ENCODE measurements around the gene ZNF839.
"Not testable (repeated sequence)": the region's sequence is repeated elsewhere in the genome, so short reads cannot be mapped to it uniquely, and the experiment has no call there.

ZNF839 gene
- total RNA-seq, result 20.6 to 24.8 reads per million in 2 donors

GRCh38 chr14:102319351-102320032 is at the start of gene ZNF839:
ZNF839 (plus strand) TSS chr14:102319746; CDS start chr14:102319766, 20 bp downstream.
- DNase-seq, result peak; percentile 83 to 94 (median 90)

GRCh38 chr14:102272392-102272791 is 47.2 kb upstream of the ZNF839 start:
- DNase-seq, result no peak

GRCh38 chr14:102275866-102276265 is 43.7 kb upstream of the ZNF839 start:
- DNase-seq, result no peak

- no peak for DNase-seq
Measured at GRCh38 chr14:102277874-102278630, 41.5 kb upstream of the ZNF839 start.

- no peak for DNase-seq
Measured at GRCh38 chr14:102278631-102278935, 41.0 kb upstream of the ZNF839 start.

- no peak for DNase-seq
Measured at GRCh38 chr14:102279282-102279681, 40.3 kb upstream of the ZNF839 start.

GRCh38 chr14:102279688-102280348 is 39.7 kb upstream of the ZNF839 start:
- DNase-seq, result no peak

GRCh38 chr14:102280376-102280962 is 39.1 kb upstream of the ZNF839 start:
- no peak for DNase-seq

GRCh38 chr14:102282751-102283465 is 36.6 kb upstream of the ZNF839 start:
- no peak for DNase-seq

GRCh38 chr14:102283631-102284129 is 35.9 kb upstream of the ZNF839 start:
- no peak for DNase-seq

- DNase-seq, result no peak
Measured at GRCh38 chr14:102285106-102285505, 34.4 kb upstream of the ZNF839 start.

- DNase-seq, result no peak
Measured at GRCh38 chr14:102288139-102288538, 31.4 kb upstream of the ZNF839 start.

GRCh38 chr14:102292441-102292840 is 27.1 kb upstream of the ZNF839 start:
- DNase-seq, result no peak

- DNase-seq, result no peak
Measured at GRCh38 chr14:102293781-102294180, 25.8 kb upstream of the ZNF839 start.

GRCh38 chr14:102295270-102295669 is 24.3 kb upstream of the ZNF839 start:
- no peak for DNase-seq

- no peak for DNase-seq
Measured at GRCh38 chr14:102297436-102298170, 21.9 kb upstream of the ZNF839 start.

GRCh38 chr14:102298303-102299070 is 21.1 kb upstream of the ZNF839 start:
- not testable (repeated sequence) for DNase-seq

- DNase-seq, result no peak
Measured at GRCh38 chr14:102303664-102304063, 15.9 kb upstream of the ZNF839 start.

GRCh38 chr14:102304611-102305506 is 14.7 kb upstream of the ZNF839 start, which contains the start of gene MOK:
MOK (minus strand) TSS chr14:102305164; CDS start chr14:102304968, 196 bp downstream.
- peak; percentile 92 to 97 (median 94) for DNase-seq

All from T-helper 2 cell (primary cell).